Daoy (cell line): ENCODE data around the gene KAT2B. TPM values are rescaled to one million over a fixed set of nuclear protein-coding genes. Genes with fewer than 3 reads are reported as not detected.

Experiments
- DNase-seq: peaks from one replicate; pipeline ENCODE4 v3.0.0-alpha.2; 2015; ENCODE audit warnings: low read depth
- total RNA-seq: library from RNA; depleted of rRNA; stranded (reverse); fragments of >200 nt; shearing (Covaris generic); gene quantifications from 2 replicates; pipeline ENCODE4 v1.2.3, GENCODE V29; 2014

Gene KAT2B
- total RNA-seq, 1 experiment from 2014 or later, result 1.6 TPM

- DNase-seq, result no peak
These were observed 56.0 kb downstream of the KAT2B start for GRCh38 chr3:20096135-20096685.

DNA sequence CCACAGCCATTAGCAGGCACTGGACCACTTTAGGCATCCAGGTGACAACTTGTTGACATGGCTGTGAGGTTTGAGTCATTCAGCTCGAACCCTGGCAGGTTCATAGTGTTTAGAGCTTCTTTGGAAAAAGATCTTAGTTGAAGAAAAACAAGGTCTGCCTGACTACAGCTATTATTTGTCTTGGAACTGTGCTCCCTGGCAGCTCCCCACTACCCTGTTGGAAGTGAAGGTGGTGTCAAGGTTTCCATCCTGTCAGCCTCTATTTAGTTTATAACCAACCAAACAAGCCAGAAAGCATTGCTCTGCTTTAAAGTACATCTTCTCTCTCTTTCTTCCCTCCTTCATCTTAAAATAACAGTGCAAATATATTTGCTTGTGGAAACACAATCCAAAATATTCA is 56.8 kb downstream of the KAT2B start:
- no peak for DNase-seq

GRCh38 chr3:20099060-20099459 is 58.8 kb downstream of the KAT2B start:
- no peak for DNase-seq

DNA sequence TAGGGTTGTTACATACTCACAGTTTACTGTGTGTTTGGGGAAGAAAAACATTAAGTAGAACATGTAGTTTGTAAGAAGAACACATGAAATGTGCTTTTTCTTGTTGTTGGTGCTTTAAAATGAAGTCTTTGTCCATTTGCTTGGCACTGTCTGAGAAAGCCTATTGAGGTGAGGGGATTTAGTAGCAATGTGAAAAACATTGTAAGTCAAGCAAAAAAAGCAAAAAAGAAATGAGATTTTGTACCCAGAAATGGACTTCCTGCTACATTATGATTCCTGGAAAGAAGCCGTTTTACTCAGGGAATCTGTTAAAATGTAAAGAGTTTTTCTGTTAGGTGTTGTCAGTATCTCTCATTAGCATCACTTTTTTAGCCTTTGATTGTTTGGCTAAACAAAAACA is 59.9 kb downstream of the KAT2B start:
- DNase-seq, result no peak

GRCh38 chr3:20101041-20101440 is 60.8 kb downstream of the KAT2B start:
- DNase-seq, result no peak

GRCh38 chr3:20103731-20104130 is 63.5 kb downstream of the KAT2B start:
- DNase-seq, result no peak

- peak; percentile 1 for DNase-seq
These were observed 64.0 kb downstream of the KAT2B start for GRCh38 chr3:20104167-20104661.

- no peak for DNase-seq
These were observed 65.5 kb downstream of the KAT2B start for GRCh38 chr3:20105513-20106280.

DNA sequence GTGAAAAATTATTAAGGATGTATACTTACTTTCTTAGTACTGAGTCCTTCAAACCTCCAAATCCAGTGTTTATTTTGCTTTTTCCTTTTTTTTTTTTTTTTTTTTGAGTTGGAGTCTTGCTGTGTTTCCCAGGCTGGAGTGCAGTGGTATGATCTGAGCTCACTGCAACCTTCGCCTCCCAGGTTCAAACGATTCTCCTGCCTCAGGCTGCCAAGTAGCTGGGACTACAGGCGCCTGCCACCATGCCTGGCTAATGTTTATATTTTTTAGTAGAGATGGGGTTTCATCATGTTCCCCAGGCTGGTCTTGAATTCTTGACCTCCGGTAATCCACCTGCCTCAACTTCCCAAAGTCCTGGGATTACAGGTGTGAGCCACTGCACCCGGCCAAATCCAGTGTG is 67.5 kb downstream of the KAT2B start:
- no peak for DNase-seq

- no peak for DNase-seq
These were observed 68.6 kb downstream of the KAT2B start for GRCh38 chr3:20108869-20109268.

- DNase-seq, result no peak
These were observed 70.6 kb downstream of the KAT2B start for GRCh38 chr3:20110826-20111225.

- DNase-seq, result peak; percentile 50
These were observed 71.6 kb downstream of the KAT2B start for GRCh38 chr3:20111836-20112235.

DNA sequence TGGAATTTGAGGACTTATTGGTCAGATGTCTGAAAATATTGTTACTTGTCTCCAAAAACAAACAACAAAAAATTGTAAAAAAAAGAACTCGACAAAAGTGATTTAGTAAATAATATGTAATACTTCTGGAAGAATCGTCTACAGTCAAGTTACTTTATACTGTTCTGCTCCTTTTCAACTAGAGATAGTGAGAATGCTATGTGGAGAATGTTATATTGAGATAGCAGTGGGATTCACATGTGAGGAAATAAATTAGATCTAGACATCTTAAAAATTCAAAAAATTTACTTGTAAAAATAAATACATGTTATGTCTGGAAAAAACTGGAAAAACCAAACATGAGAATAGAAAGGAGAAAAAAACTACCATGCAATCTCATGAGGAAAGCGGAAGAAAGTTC is 80.8 kb downstream of the KAT2B start:
- no peak for DNase-seq

- no peak for DNase-seq
These were observed 82.9 kb downstream of the KAT2B start for GRCh38 chr3:20123131-20123652.

DNA sequence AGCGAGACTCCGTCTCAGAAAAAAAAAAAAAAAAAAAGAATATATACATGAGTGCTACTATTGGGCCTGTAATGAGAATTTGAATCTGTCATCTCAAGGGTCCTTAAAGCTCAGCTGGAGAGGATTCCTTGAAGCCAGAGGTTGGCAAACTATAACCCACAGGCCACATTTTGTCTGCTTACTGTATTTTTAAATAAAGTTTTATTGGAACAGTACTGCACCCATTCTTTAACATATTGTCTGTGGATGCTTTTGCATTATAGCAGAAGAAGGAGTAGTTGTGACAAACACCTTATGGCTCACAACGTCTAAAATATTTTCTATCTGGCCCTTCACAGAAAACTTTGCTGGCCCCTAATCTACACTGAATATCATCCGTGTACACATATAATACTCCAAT is 85.0 kb downstream of the KAT2B start:
- DNase-seq, result no peak

- DNase-seq, result no peak
These were observed 85.7 kb downstream of the KAT2B start for GRCh38 chr3:20125897-20126296.

GRCh38 chr3:20128358-20128757 is 88.1 kb downstream of the KAT2B start:
- no peak for DNase-seq

DNA sequence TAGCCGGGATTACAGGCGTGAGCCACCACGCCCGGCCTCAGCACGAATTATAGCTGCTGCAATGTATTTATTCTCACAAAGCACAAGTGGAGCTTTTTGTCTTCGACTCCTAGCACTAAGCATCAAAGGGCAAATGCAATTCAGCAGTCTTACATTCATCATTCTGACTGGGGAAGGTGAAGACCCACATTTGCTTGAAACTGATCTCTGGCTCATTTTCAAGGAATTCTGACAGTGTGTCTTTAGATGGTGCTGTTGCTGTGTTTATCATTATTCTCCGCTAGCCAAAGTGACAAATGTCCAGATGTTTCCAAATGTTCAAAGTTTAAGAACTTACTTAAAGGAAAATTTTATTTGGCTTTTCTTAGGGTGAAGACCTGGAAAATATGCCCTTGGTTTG is 89.9 kb downstream of the KAT2B start:
- no peak for DNase-seq

GRCh38 chr3:20136231-20136630 is 96.0 kb downstream of the KAT2B start:
- no peak for DNase-seq

GRCh38 chr3:20137647-20138046 is 97.4 kb downstream of the KAT2B start:
- no peak for DNase-seq

DNA sequence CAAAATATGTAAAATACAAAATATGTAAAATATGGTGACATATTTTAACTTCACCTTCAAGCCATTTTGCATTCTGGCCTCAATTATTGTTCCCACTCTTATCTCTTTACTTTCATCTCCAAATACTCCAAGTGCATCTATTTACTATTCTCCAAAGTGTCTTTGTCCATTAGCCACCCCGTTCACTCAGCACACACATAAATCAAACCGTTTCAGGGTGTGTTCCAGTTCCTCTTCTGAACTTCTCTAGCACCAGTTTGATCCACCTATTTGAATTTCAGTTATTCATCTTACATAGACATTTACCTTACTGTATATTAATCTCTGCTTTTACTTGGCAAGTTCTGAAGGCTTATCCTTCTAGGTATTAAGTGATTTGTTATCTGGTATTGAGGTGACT is 100.6 kb downstream of the KAT2B start:
- no peak for DNase-seq

- no peak for DNase-seq
These were observed 101.1 kb downstream of the KAT2B start for GRCh38 chr3:20141316-20141715.

GRCh38 chr3:20141851-20142250 is 101.6 kb downstream of the KAT2B start:
- no peak for DNase-seq
